GM12873 (cell line): ENCODE results near the gene ZSCAN5A.

Source experiments
- CTCF ChIP-seq: IDR thresholded peaks from 2 replicates; pipeline ENCODE4 v1.5.1; 2012; ENCODE audit warnings: low read depth, mild to moderate bottlenecking, moderate library complexity, low read length, control low read depth; ENCODE audit not compliant: insufficient read depth; ENCODE audit errors: missing control alignments

ZSCAN5A gene

GRCh38 chr19:56347163-56347778, 32.6 kb upstream of the ZSCAN5A start:
- TF ChIP-seq CTCF, result no peak

GRCh38 chr19:56341948-56342347, 27.3 kb upstream of the ZSCAN5A start:
- no peak for TF ChIP-seq CTCF

GRCh38 chr19:56333506-56333905, 18.9 kb upstream of the ZSCAN5A start:
- TF ChIP-seq CTCF, result peak; percentile 76

GRCh38 chr19:56332695-56333094, 18.1 kb upstream of the ZSCAN5A start:
- no peak for TF ChIP-seq CTCF

GRCh38 chr19:56324436-56324835, 9.8 kb upstream of the ZSCAN5A start:
- TF ChIP-seq CTCF, result no peak

- no peak for TF ChIP-seq CTCF
Measured at GRCh38 chr19:56321989-56322440, 7.4 kb upstream of the ZSCAN5A start.

GRCh38 chr19:56321254-56321988, 6.8 kb upstream of the ZSCAN5A start:
- TF ChIP-seq CTCF, result no peak
